Fibroblast of the aortic adventitia (primary cell): ENCODE results near the gene KCNAB1. TPM values are rescaled to one million over a fixed set of nuclear protein-coding genes. Genes with fewer than 3 reads are reported as not detected.
A peak's percentile ranks its signal among the peaks of the same experiment; 100 is the strongest.

Experiments
- DNase-seq: peaks from one replicate; pipeline ENCODE4 v3.0.0-alpha.2; 2010; ENCODE audit warnings: low read depth
- H3K4me3 ChIP-seq: 2 replicates; pipeline ENCODE4 v1.5.1; 2011; ENCODE audit warnings: low read depth, mild to moderate bottlenecking, control low read depth, low read length, moderate library complexity
- CTCF ChIP-seq: IDR thresholded peaks from 2 replicates; pipeline ENCODE4 v1.5.1; 2011; ENCODE audit warnings: mild to moderate bottlenecking, low read length, control low read depth, inconsistent platforms; ENCODE audit not compliant: insufficient read depth
- total RNA-seq: library from RNA; depleted of rRNA; stranded (reverse); fragments of >200 nt; gene quantifications from 2 replicates; pipeline ENCODE4 v1.2.3, GENCODE V29; 2012; ENCODE audit warnings: low replicate concordance

KCNAB1 gene
- total RNA-seq, 1 donor: 3.3 TPM

- peak; percentile 70 for DNase-seq
- no peak overlapping the region for H3K4me3 ChIP-seq
- TF ChIP-seq CTCF: no peak
Observed at GRCh38 chr3:156304406-156304805, 184.0 kb downstream of the KCNAB1 start.

- no peak for DNase-seq
- no peak for TF ChIP-seq CTCF
- H3K4me3 ChIP-seq: no peak overlapping the region
Observed at GRCh38 chr3:156305672-156306071, 185.3 kb downstream of the KCNAB1 start.

GRCh38 chr3:156307704-156308103, 187.3 kb downstream of the KCNAB1 start:
- no peak for TF ChIP-seq CTCF
- H3K4me3 ChIP-seq: no peak overlapping the region
- DNase-seq: peak; percentile 92

GRCh38 chr3:156311431-156311830, 191.1 kb downstream of the KCNAB1 start:
- DNase-seq: no peak
- no peak overlapping the region for H3K4me3 ChIP-seq
- TF ChIP-seq CTCF: no peak

- no peak for TF ChIP-seq CTCF
- no peak for DNase-seq
- no peak overlapping the region for H3K4me3 ChIP-seq
Observed at GRCh38 chr3:156311930-156312329, 191.6 kb downstream of the KCNAB1 start.

- no peak for TF ChIP-seq CTCF
- H3K4me3 ChIP-seq: no peak overlapping the region
- DNase-seq: no peak
Observed at GRCh38 chr3:156316076-156316475, 195.7 kb downstream of the KCNAB1 start.

GRCh38 chr3:156317462-156318074, 197.2 kb downstream of the KCNAB1 start:
- no peak overlapping the region for H3K4me3 ChIP-seq
- peak; percentile 70 for DNase-seq
- peak; percentile 14 for TF ChIP-seq CTCF
